HG03045 (cell line): Measurements from ENCODE around the gene TMEM129.

Source experiments
- ATAC-seq: cut with Tn5 transposase; IDR thresholded peaks from one replicate; pipeline ENCODE4 v1.9.1; 2021; ENCODE audit warnings: mild to moderate bottlenecking, moderate library complexity; ENCODE audit not compliant: unreplicated experiment

Gene TMEM129

GRCh38 chr4:1670279-1670678 lies 50.8 kb downstream of the TMEM129 start:
- no peak for ATAC-seq

DNA sequence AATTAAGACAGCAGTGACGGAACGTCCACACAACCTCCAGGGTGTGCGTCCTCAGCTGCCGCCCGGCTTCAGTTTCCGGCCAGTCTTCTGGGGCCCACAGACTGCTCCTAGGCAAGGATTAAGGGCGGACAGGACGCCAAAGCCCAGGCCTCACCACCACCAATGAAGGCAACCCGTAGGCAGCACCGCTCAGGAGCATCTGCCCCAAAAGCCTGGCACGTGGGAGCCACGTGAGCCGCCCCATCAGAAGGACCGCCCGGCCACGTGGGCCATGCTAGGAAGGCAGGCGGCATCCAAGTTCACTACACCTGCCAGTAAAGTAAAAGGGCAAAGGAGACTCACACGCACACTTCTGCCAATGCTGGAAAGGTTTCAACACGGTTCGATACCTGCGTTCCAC lies 51.3 kb downstream of the TMEM129 start:
- ATAC-seq = no peak

- no peak for ATAC-seq
These were observed 51.9 kb downstream of the TMEM129 start for GRCh38 chr4:1669270-1669669.

GRCh38 chr4:1668488-1668840 lies 52.7 kb downstream of the TMEM129 start:
- ATAC-seq = no peak

GRCh38 chr4:1667273-1667672 lies 53.9 kb downstream of the TMEM129 start:
- no peak for ATAC-seq

- no peak for ATAC-seq
These were observed 54.7 kb downstream of the TMEM129 start for GRCh38 chr4:1666391-1666790.
